ENCODE results near the gene CFDP1.

Gene CFDP1

GRCh38 chr16:75372236-75372856 is 61.0 kb downstream of the CFDP1 start:
- no peak for DNase-seq (ENCODE audit: low read depth in 2 of 2)

GRCh38 chr16:75371171-75371570 is 62.1 kb downstream of the CFDP1 start:
- no peak for DNase-seq (ENCODE audit: low read depth in 2 of 2)

- no peak for DNase-seq (ENCODE audit: low read depth in 2 of 2)
Measured at GRCh38 chr16:75364286-75364791, 69.0 kb downstream of the CFDP1 start.

GRCh38 chr16:75362846-75363245 is 70.5 kb downstream of the CFDP1 start:
- DNase-seq (ENCODE audit: low read depth in 2 of 2), result no peak

- no peak for DNase-seq (ENCODE audit: low read depth in 2 of 2)
Measured at GRCh38 chr16:75361936-75362335, 71.4 kb downstream of the CFDP1 start.

- DNase-seq (ENCODE audit: low read depth in 2 of 2), result no peak
Measured at GRCh38 chr16:75354170-75354569, 79.1 kb downstream of the CFDP1 start.

- DNase-seq (ENCODE audit: low read depth in 2 of 2), result peak; percentile 52 to 54
Measured at GRCh38 chr16:75351183-75351582, 82.1 kb downstream of the CFDP1 start.

- no peak for DNase-seq (ENCODE audit: low read depth in 2 of 2)
Measured at GRCh38 chr16:75345711-75346110, 87.6 kb downstream of the CFDP1 start.

GRCh38 chr16:75343941-75344340 is 89.4 kb downstream of the CFDP1 start:
- DNase-seq (ENCODE audit: low read depth in 2 of 2), result no peak

- DNase-seq (ENCODE audit: low read depth in 2 of 2), result no peak
Measured at GRCh38 chr16:75343286-75343685, 90.0 kb downstream of the CFDP1 start.

- DNase-seq (ENCODE audit: low read depth in 2 of 2), result no peak
Measured at GRCh38 chr16:75342308-75342811, 90.9 kb downstream of the CFDP1 start.

- DNase-seq (ENCODE audit: low read depth in 2 of 2), result no peak
Measured at GRCh38 chr16:75341564-75342307, 91.6 kb downstream of the CFDP1 start.

- no peak for DNase-seq (ENCODE audit: low read depth in 2 of 2)
Measured at GRCh38 chr16:75340741-75341491, 92.4 kb downstream of the CFDP1 start.

GRCh38 chr16:75337430-75337829 is 95.9 kb downstream of the CFDP1 start:
- DNase-seq (ENCODE audit: low read depth in 2 of 2), result no peak

GRCh38 chr16:75336521-75336920 is 96.8 kb downstream of the CFDP1 start:
- no peak for DNase-seq (ENCODE audit: low read depth in 2 of 2)

- DNase-seq (ENCODE audit: low read depth in 2 of 2), result no peak
Measured at GRCh38 chr16:75333721-75334163, 99.6 kb downstream of the CFDP1 start.

- DNase-seq (ENCODE audit: low read depth in 2 of 2), result no peak
Measured at GRCh38 chr16:75329943-75330342, 103.4 kb downstream of the CFDP1 start.

GRCh38 chr16:75326333-75326732 is 107.0 kb downstream of the CFDP1 start:
- DNase-seq (ENCODE audit: low read depth in 2 of 2), result no peak

- DNase-seq (ENCODE audit: low read depth in 2 of 2), result no peak
Measured at GRCh38 chr16:75323933-75324332, 109.4 kb downstream of the CFDP1 start.

GRCh38 chr16:75323198-75323597 is 110.1 kb downstream of the CFDP1 start:
- DNase-seq (ENCODE audit: low read depth in 2 of 2), result no peak

GRCh38 chr16:75322740-75323139 is 110.6 kb downstream of the CFDP1 start:
- no peak for DNase-seq (ENCODE audit: low read depth in 2 of 2)

- no peak for DNase-seq (ENCODE audit: low read depth in 2 of 2)
Measured at GRCh38 chr16:75320435-75320834, 112.9 kb downstream of the CFDP1 start.
